ENCODE results near the gene RGS12.
"Not testable (repeated sequence)": the region's sequence is repeated elsewhere in the genome, so short reads cannot be mapped to it uniquely, and the experiment has no call there.

RGS12 gene

GRCh38 chr4:3297066-3297859 is 4.4 kb downstream of the RGS12 start:
- no peak for DNase-seq

- no peak for DNase-seq
Observed at GRCh38 chr4:3299122-3299975, 6.5 kb downstream of the RGS12 start.

GRCh38 chr4:3299976-3300671 is 7.3 kb downstream of the RGS12 start:
- DNase-seq: no peak

- DNase-seq: not testable (repeated sequence)
Observed at GRCh38 chr4:3300882-3301281, 8.1 kb downstream of the RGS12 start.

GRCh38 chr4:3301450-3302172 is 8.8 kb downstream of the RGS12 start:
- DNase-seq: no peak

GRCh38 chr4:3302173-3302785 is 9.5 kb downstream of the RGS12 start:
- DNase-seq: no peak

GRCh38 chr4:3302786-3303564 is 10.2 kb downstream of the RGS12 start:
- DNase-seq: no peak

GRCh38 chr4:3303565-3303824 is 10.7 kb downstream of the RGS12 start:
- no peak for DNase-seq

- no peak for DNase-seq
Observed at GRCh38 chr4:3303923-3304710, 11.3 kb downstream of the RGS12 start.

- no peak for DNase-seq
Observed at GRCh38 chr4:3304831-3305609, 12.2 kb downstream of the RGS12 start.

- no peak for DNase-seq
Observed at GRCh38 chr4:3305610-3306371, 13.0 kb downstream of the RGS12 start.

- DNase-seq: no peak
Observed at GRCh38 chr4:3306450-3306849, 13.6 kb downstream of the RGS12 start.

GRCh38 chr4:3307060-3307459 is 14.2 kb downstream of the RGS12 start:
- DNase-seq: no peak

- DNase-seq: no peak
Observed at GRCh38 chr4:3307486-3307885, 14.7 kb downstream of the RGS12 start.

- no peak for DNase-seq
Observed at GRCh38 chr4:3307891-3308575, 15.2 kb downstream of the RGS12 start.

- no peak for DNase-seq
Observed at GRCh38 chr4:3308691-3309090, 15.9 kb downstream of the RGS12 start.

GRCh38 chr4:3310301-3311094 is 17.7 kb downstream of the RGS12 start:
- DNase-seq: no peak

- no peak for DNase-seq
Observed at GRCh38 chr4:3311095-3311372, 18.2 kb downstream of the RGS12 start.
